ENCODE measurements around the gene DHX57.
"Not testable (repeated sequence)": the region's sequence is repeated elsewhere in the genome, so short reads cannot be mapped to it uniquely, and the experiment has no call there.

The DHX57 gene

DNA sequence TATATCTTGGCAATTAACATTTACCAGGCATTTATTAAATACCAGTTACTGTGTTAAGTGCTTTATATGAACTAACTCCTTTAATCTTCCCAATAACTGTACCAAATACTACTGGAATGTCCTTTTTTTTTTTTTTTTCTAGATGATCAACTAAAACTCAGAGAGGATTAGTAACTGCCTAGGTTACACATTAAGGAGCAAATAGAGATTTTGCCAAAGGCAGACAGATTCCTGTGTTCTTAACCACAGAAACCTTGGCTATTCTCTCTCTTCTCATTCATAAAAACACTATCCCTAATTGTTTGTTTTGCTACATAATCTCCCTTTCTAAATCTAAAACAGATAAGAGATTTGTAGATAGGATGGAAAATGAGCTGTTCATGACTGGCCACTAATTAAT lies 13.3 kb downstream of the DHX57 start:
- no peak for DNase-seq

DNA sequence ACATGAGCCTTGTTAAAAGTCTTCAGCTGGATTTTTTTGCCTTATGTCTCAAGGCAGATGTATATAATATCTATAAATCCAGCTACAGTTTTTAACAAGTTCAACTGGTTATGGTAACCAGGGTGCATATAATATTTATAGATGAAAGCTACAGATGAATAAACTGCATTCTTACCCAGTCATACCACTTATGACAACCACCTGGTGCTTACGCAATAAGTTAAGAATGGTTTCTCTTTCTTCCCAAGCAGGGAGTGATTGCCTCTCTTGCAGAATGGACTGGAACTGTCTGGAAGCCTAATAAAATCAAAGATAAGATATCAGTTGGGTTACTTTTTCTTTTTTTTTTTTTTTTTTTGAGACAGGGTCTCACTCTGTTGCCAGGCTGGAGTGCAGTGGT lies 19.6 kb downstream of the DHX57 start:
- DNase-seq: no peak

DNA sequence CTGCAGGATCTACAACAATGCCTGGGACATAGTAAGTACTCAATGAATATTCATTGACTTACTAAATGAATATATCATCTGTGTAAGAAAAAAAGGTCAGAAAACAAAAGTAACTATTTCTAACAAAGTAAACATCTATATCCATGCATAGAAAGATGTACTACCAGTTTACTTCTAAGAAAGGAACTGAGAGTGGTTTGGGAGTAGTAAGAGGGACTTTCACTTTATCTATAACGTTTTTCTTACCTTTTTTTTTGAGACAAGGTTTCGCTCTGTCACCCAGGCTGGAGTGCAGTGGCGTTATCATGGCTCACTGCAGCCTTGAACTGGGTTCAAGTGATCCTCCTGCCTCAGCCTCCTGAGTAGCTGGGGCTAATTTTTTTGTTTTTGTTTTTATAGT lies 25.7 kb downstream of the DHX57 start:
- no peak for DNase-seq

DNA sequence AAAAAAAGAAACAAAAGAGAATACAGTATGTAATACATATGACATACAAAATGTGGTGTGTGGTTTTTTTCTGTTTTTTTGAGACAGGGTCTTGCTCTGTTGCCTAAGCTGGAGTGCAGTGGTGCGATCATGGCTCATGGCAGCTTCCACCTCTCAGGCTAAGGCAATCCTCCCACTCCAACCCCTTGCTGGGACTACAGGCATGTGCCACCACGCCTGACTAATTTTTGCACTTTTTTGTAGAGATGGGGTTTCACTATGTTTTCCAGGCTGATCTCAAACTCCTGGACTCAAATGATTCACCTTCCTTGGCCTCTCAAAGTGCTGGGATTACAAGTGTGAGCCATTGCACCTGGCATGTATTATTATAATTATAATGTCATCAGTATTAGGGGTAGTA lies 38.9 kb downstream of the DHX57 start:
- no peak for DNase-seq

DNA sequence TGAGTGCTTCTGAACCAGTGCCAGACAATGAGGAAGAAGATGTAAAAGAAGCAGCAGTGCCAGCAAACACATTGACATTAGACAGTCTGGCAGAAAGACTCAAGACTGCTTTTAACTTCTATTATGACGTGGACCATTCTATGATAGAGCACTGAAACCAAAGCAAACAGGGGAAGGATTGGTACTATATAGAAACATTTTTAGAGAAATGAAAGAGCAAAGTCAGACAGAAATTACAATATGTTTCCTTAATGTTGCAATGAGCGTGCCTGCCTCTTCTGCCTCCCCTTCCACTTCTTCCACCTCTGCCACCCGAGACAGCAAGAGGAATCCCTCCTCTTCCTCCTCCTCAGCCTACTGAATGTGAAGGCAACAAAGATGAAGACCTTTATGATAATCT lies 39.7 kb downstream of the DHX57 start:
- no peak for DNase-seq

DNA sequence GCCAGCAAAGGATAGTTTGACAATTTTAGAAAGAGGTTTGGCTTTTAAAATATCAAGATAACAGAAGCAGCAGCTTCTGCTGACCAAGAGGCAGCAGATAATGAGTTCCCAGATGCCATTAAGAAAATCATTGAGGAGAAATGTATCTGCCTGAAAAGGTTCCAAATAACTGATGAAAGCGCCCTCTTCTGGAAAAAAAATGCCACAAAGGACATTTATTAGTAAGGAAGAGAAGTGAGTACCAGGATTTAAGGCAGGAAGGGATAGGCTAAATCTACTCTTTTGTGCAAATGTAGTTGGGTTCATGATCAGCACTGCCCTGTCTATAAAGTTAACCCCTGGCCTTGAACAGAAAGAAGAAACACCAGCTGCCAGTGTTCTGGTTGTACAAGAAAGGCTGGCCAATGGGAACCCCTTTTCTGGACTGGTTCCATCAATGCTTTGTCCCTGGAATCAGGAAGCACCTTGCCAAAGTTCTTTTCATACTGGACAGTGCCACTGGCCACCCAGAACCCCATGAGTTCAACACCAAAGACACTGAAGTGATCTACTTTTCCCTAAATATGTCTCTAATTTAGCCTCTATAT lies 40.6 kb downstream of the DHX57 start:
- DNase-seq: no peak

DNA sequence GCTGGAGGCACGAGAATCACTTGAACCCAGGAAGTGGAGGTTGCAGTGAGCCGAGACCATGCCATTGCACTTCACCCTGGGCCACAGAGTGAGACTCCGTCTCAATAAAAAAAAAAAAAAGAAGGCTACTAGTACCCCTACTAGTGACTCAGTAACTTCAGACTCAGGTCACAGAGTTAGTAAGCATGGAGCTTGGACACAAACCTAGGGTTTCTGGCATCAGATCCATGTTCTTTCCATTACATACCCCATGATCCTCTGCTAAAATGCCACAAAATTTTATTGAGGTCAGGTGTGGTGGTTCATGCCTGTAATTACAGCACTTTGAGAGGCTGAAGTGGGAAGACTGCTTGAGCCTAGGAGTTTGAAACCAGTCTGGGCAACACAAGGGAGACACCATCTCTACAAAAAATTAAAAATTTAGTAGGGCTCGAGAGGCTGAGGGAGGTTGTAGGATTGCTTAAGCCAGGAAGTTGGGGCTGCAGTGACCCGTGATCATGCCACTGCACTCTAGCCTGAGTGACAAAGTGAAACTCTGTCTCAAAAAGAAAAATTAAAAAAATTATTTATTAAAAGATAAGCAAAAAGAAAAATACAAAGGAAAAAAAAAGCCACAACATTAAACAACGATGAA lies 45.1 kb downstream of the DHX57 start:
- DNase-seq: no peak

DNA sequence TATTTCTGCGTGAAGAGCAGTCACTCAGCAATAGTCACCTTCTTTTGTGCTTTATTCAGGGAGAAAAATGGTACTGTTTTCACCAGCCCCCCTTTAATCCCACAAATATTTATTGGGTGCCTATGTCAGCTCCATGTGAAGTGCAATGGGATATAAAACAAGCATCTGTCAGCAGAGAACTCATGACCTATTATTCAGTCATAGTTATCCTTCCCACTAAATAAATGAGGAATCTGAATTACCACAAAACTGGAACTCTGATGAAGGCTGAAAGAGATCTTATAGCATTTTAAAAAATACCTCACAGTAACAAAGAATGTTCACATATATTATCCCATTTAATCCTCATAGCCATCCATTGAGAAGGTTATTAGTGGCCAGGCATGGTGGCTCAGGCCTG lies 45.8 kb downstream of the DHX57 start:
- DNase-seq: no peak

DNA sequence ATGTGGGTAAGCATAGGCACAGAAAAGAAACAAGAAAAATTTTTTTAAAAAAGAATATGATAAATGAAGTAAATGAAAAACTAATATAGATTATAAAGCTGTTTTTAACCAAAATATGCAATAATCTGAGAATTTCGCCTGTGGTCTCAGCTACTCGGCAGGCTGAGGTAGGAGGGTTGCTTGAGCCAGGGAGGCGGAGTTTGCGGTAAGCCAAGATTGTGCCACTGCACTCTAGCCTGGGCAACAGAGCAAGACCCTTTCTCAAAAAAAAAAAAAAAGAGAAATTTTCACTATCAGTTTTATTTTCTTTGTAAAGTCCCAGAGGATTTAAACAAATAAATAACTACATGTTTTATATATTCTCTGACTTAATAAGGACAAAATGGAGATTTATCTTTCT lies 47.3 kb downstream of the DHX57 start:
- DNase-seq: no peak

DNA sequence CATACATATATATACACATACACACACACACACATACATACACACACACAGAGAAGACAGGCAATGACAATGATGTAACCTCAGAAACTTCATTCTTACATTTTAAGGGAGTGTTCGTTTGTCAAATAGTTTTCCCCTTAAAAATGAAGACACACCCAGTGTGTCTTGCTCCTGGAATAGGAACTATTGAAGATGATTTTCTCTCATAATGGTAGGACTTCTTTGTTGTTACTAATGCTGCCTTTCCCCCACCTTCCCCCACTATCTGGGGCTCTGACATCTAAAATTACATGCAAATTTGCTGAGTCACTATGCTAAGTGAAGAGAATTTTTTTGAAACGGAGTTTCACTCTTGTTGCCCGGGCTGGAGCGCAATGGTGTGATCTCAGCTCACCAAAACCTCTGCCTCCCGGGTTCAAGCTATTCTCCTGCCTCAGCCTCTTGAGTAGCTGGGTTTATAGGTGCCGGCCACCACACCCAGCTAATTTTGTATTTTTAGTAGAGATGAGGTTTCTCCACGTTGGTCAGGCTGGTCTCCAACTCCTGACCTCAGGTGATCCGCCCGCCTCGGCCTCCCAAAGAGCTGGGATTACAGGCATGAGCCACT lies 48.1 kb downstream of the DHX57 start:
- peak; percentile 32 for DNase-seq

DNA sequence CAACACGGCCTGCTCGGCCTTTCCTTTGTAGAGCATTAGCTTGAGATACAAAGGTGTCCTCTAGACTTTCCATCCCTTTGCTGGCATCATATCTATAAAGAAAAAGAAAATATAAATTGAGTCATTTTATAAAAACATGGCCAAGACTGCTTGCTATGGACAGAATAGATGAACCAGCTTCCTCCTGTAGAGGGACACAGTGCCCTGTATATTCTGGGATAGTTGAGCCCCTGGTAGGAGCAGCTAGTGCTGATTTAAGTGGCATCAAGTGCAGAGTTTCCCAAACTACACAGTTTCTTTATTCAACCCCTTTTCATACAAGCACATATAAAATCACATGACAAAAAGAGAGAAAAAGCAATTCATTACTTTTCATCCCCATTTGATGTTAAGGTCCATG lies 49.8 kb downstream of the DHX57 start:
- no peak for DNase-seq

DNA sequence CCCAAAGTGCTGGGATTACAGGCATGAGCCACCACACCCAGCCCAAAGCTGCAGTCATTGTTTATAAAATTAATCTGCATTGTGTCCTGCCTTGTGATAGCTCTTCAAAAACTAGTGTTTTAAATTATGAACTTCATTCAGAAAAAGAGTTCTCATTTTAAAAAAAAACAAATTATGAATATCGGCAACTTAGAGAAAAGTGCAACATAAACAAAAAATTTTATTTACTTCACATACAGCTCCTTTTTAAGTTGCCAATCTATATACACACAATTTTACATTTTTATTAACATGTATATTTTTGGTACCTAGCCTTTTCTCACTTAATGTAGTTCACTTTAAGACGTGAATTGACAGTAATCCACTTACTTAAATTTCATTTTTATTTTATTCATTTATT lies 50.8 kb downstream of the DHX57 start:
- DNase-seq: no peak

DNA sequence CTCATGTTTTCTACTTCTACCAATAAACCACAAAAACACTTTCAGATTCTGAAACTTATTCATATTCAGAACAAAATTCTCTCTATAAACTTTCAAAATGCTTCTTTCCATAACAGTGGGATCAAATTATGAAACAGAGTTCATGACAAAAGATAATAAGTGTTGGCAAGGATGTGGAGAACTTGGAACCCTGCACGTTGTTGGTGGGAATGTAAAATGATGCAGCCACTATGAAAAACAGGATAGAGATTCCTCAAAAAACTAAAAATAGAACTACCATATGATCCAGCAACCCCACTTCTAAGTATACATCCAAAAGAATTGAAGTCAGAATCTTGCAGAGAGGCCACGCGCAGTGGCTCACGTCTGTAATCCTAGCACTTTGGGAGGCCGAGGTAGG lies 52.3 kb downstream of the DHX57 start:
- DNase-seq: no peak

DNA sequence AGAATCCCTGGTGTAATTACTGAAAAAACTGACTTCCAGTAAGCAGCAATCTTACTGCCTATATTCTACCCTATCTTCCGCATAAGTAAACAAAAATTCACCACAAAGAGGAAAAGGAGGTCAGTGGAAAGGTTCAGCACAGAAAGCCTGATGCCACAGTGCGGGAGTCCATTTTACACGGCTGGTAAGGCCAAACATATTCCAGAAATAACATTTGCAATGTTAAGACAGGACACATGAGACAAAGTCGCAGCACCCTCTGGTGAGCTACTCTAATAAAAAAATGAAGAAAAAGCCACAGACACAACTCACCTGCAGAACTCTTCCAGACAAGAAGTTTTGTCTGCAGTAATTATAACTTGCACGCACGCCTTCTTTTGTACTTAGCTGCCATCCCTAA lies 57.2 kb downstream of the DHX57 start:
- no peak for DNase-seq

DNA sequence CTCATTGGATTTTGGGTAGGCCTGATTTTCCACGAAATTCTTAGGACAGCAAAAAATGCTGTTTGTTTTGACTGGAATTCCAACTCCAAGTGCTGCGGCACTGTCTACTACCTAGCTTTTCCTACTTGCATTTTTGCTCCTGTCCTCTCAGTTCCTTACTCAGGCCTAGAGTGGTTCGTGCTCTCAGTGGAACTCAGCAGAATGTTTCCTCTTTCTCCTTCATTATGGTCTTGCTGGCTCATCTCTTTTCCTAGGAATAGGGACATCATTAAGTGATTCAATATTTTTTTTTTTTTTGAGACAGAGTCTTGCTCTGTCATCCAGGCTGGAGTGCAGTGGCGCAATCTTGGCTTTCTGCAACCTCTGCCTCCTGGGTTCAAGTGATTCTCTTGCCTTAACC lies 59.8 kb downstream of the DHX57 start:
- DNase-seq: no peak

DNA sequence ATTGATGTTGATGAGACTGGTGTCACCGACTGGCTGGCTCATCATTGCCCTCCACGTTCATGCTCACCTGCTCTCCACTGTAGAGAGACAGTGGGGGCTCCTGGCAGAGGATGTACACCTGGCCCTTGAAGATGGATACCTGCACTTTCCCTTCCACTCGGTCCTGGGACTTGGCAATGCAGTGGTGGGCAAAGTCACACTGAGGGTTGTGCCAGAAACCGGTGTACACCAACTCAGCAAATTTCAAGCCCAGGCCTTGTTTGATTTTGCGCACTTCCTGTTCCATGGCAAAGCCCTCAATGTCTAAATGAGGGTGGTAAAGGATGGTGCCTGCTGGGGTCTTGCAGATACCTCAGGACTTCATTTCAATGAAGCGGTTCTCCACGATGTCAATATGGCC lies 65.2 kb downstream of the DHX57 start:
- DNase-seq: no peak

DNA sequence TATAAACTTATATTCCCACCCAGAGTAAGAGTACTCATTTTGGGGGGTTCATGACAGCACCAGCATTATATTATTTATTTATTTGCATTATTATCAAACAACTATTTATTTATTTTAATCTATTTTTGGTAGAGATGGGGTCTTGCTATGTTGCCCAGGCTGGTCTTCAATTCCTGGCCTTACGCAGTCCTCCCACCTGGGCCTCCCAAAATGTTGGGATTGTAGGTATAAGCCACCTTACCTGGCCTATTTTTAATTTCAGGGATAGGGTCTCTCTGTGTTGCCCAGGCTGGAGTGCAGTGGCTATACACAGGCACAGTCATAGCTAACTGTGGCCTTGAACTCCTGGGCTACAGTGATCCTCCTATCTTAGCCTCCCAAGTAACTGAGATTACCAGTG lies 67.1 kb downstream of the DHX57 start:
- no peak for DNase-seq

DNA sequence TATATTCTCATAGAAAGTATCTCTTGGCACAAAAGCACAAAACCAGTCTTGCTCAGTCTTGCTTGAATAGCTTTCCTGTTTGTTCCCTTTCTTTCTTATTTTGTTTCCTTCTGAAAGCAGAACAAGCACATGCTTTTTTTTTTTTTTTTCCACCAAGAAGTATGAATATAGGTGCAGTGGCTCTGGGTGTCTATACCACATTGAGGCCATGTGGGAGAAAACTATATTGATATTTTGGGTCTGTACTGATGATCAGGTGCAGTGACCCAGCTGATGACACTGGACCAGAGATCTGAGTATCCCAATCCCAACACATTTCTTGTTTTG lies 69.0 kb downstream of the DHX57 start:
- no peak for DNase-seq

DNA sequence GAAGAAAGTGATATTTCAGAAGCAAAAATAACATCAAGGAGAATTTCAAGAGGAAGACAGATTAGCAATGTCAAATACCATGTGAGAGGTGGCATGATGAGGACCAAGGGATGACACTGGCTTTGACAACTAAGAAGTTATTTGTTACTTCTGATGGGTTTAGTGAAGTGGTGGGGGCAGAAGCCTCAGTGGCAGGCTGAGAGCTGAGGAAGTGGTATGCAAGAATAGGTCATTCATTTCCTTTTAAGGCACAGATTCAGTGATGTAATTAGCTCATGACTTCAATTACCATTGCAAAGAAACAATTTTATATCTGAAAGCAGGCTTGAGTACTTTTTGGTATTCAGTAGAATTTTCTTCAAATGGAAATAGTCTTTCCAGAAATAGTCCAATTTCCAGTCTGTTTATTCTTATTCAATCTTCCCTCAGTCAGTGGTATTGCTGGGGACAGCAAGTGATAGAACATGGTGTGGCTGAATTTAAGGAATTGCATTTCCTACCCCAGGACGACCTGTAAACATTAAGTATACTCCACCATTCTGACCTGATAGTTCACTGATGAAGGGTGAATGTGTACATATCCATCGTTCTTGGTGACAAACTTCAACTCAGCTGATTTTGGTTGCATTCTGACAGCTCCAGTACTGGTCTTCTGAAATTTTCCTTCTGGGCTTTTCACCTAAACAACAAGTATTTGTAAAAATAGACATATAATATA lies 69.6 kb downstream of the DHX57 start:
- no peak for DNase-seq

DNA sequence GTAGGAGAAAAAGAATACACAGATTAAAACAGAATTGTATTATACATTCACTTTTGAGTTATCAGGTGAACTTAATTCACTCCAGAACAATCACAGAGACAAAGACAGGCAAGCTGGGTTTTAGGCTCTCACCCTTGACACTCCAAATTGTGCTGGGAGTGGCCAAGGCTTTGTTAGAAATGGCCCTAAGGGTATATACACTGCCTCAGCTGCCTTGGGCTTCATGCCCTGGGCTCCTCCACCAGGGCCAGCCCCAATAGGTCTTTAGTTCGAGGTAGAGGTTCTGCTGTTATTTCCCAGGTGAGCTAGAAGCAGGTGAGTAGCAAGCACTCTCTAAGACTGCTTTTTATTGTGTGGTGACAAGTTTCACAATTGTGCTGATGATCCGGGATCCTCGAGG lies 77.8 kb downstream of the DHX57 start:
- no peak for DNase-seq

DNA sequence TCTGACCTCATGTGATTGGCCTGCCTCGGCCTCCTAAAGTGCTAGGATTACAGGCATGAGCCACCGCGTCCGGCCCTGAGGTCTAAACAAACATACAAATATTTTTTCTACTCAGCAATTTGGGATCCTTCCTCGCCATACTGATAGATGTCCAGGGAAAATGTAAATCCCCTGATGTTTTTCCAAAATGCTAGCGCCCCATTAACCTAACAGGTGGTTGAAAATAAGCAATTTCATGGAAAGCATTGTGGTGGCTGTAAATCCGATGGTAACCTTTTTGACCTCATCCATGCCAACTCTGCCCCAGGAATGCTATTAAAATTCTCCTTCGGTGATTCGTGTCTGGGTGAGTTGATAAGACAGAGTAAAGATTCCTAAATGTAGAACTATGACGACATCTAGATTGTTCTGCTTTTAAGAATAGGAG lies 78.5 kb downstream of the DHX57 start:
- DNase-seq: no peak

DNA sequence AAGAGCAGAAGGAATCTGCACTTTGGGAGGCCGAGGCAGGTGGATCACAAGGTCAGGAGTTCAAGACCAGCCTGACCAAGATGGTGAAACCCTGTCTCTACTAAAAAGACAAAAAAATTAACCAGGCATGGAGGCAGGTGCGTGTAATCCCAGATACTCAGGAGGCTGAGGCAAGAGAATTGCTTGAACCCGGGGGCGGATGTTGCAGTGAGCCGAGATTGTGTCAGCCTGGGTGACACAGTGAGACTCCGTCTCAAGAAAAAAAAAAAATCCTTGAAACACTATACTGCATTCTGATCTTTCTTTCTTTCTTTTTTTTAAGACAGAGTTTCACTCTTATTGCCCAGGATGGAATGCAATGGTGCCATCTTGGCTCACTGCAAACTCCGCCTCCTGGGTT lies 80.7 kb downstream of the DHX57 start:
- not testable (repeated sequence) for DNase-seq

DNA sequence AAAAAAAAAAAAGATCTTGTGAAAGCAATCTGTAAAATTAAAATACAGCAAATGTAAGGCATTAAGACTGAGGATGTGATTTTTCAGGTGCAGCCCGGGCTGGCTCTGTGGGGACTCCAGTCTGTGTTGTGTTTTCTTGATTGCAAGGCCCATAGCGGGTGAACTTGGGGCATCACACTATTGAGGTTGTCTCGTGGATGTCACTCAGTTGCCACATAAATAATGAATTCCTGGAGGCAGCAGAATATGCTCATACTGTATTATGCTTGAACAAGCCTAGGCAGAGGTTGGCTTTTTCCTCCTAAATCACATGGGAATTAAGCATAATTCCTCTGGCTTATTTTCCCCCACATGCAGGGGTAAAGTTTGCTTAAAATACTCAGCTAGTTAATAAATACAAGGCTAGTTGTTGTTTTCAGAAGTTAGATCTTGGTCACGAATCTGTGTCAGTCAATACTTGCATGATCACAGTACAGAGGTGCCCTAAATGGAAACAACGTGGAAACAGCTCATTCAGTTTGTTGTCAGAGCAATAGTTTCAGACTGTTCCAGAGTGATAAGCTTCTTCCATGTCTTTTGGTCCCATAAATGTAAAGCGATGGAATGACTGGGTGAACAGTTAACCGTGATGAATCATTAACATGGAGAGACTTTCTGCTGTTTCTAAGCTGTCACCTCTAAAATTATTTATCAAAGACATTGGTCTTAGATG lies 81.3 kb downstream of the DHX57 start:
- no peak for DNase-seq

DNA sequence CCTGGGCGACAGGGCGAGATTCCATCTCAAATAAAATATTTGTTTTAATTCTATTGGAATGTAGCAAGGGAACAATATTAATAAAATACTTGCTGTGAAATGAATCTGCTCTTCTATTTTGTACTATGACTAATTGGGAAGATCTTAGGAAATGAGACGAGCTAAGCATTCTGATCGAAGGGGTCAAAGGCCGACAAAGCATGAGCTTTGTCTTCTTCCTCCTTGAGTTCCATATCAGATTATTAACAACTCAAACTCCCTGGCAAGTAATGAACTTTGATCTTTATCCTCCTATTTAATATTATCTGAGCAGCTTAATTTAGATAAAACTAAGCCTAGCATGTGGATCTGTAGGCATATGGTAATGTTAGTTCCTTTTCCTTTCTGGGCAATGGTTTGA lies 82.2 kb downstream of the DHX57 start:
- DNase-seq: no peak

Data from NCI-H2171 treated with DMSO at 0.1 percent for 48 hours (cell line).